GM19395 (cell line): ENCODE results near the gene KPNA3.
A peak's percentile ranks its signal among the peaks of the same experiment; 100 is the strongest.
"Not testable (repeated sequence)": the region's sequence is repeated elsewhere in the genome, so short reads cannot be mapped to it uniquely, and the experiment has no call there.

Experiments
- ATAC-seq: cut with Tn5 transposase; IDR thresholded peaks from one replicate; pipeline ENCODE4 v1.9.1; 2021; ENCODE audit warnings: mild to moderate bottlenecking, moderate library complexity; ENCODE audit not compliant: unreplicated experiment

Gene KPNA3, protein sequence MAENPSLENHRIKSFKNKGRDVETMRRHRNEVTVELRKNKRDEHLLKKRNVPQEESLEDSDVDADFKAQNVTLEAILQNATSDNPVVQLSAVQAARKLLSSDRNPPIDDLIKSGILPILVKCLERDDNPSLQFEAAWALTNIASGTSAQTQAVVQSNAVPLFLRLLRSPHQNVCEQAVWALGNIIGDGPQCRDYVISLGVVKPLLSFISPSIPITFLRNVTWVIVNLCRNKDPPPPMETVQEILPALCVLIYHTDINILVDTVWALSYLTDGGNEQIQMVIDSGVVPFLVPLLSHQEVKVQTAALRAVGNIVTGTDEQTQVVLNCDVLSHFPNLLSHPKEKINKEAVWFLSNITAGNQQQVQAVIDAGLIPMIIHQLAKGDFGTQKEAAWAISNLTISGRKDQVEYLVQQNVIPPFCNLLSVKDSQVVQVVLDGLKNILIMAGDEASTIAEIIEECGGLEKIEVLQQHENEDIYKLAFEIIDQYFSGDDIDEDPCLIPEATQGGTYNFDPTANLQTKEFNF

DNA sequence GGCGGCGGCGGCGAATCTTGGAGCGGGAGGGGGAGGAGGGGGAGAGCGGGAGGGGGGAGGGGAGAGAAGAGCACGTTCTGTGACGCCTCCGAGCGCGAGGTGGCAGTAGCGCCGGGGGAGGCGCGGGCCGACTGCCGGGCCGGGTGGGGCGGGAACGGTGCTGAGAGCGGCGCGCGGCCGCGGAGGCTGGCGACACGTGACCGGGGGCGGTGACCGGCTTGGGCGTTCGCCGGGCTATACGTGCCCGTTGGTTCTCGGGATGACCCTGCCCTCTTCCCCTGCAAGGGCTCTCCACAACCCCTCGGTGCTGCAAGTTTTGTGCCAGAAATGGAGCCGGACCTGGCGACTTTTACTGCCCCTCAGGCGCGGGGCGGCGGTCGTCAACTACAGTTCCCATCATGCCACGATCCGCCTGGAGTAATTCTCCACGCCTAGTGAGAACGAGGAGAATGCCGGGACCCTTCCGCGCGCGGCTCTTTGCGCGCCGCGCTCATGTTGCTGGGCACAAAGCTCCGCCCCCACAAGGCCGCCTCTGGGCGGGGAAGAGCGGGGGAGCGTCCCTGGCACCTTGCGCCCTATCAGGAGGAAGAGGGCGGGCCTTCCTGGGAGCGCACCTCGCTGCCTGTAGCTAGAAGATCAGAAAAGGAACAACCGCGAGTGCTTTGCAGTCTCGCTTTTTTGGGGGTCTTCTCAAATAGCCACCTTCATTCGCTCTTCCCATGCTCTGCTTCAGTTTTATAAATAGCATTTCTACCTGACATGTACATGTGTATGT lies at the start of gene KPNA3:
KPNA3 (minus strand) TSS at position 133 of the 775 bp plus-strand sequence. CDS start 176 bp downstream, outside the sequence.
- ATAC-seq, result peak; percentile 90

DNA sequence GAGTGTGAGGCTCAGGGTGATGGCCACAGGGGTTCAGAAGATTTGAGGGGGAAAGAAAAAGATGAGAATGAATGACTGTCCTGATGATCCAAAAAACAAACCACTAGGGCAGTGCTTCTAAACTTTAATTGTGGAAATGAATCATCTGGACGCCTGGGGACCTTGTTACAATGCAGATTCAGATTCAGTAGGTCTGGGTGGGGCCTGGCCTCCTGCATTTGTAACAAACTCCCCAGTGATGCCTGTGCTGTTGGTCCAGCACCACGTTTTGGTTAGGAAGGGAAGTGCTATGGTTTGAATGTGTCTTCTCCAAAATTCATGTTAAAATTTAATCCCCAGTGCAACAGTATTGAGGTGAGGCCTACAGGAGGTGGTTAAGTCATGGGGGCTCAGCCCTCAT lies 49.5 kb upstream of the KPNA3 start:
- ATAC-seq, result no peak

DNA sequence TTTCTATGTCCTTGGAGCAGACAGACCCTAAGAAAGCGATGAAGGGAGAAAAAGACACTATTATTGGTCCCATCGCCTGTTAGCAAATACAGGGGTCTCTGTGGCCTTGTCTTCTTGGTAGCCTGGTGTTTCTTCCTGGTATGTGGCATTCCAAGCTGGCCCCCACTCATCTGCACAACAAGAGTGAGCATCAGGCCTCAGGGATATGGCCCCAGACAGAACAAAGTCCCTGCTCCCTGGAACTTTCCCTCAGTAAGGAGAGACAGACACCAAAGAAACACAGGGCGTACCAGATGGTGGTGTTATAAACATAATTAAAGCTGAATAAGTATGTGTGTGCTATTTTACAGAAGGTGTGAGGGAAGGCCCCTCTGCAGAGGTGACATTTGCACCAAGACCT lies 48.2 kb upstream of the KPNA3 start:
- no peak for ATAC-seq

DNA sequence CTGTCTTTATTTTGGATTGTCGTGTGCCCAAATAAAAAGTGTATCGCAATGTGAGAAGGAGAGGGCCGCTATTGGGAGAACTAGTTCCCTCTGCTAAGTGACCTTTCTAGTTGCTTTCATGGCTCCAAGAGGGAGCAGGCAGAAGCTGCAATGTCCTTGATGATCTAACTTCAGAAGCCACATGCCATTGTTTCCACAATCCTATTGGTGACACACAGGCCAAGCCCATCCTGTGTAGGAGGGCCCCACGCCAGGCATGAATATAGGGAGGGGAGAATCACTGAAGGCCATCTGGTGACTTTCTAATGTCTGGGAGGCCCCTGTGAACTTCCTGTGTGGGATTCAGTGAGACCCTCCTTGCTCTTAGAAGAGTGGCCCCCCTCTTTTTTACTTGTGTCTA lies 47.8 kb upstream of the KPNA3 start:
- no peak for ATAC-seq

DNA sequence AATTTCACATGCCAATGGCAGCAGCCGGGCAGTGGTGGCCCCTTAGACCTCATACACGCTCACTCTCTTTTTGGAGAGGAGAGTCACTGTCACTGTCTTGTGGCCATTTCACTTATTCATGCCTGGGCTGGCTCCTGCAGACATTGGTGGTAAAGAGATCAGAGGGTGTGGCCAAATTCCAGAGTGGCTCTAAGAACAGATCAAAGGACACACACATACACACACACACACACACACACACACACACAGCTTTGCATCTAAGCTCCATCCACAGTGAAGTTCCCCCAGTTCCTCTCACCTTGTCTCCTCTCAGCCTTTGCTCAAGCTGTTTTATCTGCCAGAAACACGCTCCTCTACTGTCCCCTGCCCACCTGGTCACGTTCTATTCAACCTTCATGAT lies 46.5 kb upstream of the KPNA3 start:
- no peak for ATAC-seq

DNA sequence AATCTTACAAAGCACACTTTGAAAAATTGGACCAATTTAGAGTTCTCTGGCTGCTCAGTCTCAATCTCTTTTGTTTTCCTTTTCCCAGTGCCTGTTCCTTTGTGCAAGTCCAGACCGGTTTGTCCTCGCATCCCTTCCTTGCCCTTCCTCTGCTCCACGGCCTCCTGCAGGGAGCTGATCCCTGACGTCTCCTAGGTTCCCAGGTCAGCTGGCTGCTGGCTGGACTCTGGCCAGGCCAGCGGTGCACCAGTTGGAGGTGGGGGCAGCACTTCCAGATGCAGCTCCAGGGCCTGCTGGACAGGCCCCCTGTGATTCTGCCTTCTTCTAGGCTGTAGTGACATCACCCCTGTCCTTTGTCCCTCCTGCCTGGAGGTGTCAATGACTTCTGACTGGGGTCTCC lies 44.0 kb upstream of the KPNA3 start:
- ATAC-seq, result no peak

DNA sequence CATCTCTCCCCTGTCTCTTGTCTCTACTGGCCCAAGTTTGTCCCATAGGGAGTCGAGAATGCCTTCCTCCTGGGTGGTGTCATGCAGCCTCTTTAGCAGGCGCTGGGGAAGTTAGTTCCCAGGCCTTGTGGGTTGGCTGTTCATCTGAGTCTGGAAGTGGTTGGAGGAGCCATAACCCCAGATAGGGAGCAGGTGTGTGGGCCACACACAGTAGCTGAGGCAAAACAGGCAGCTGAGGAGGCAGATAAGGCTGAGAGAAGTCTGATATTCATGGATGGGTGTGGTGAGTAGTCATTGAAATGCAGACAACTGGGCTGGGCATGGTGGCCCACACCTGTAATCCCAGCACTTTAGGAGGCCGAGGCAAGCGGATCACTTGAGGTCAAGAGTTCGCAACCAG lies 40.9 kb upstream of the KPNA3 start:
- ATAC-seq, result no peak

DNA sequence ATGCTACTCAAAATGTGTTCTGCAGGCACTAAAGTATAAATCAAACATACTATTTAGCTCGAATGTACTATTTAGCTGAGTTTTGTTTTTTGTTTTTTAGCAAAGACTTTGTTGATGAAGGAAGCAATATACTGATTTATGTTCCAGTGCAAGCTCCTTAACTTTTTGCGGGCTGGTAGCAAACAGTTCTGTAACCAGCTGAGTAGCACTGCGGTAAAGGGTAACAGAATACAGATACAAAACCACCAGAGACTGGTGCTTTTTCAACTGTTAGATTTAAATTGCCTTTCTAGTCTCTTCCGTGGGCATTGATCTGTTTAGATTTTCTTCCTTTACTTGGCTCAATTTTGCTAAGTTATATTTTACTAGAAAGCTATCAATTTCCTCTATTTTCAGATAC lies 39.0 kb upstream of the KPNA3 start:
- ATAC-seq, result no peak

DNA sequence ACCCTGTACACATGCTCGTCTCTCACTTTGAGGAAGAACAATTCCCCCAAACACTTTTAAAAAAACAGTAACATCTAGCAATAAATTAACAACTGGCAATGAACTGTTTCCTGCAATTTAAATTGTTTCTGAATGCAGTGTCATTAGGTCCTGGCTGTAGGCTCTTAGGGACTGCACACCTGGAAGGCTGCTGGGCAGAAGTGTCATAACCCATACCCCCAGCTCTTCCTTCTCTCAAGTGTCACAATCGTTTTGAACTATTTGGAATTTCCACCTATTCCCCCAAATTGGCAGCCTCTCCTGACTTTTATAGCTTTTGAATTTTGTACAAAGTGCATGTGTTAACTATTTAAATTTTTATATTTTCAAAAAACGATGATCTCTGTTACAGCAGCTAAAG lies 38.2 kb upstream of the KPNA3 start:
- ATAC-seq, result no peak

DNA sequence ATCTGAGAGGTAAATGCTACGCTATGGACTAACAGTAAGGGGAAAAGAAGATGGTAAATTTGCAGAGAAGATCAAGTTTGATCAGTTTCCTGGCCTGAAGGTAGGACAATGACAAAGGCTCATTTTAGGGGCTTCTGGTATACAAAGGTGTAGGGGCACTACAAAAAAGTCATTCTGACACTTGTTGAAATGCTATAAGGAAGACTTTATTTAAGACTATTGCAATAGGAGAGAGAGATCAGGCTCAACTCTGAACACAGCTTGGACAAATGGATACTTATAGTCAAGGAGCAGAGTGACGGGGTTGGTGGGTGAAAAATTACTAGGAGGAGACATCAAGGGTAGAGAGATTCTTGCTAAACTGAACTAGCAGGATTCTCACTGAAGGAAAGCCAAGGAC lies 37.2 kb upstream of the KPNA3 start:
- no peak for ATAC-seq

DNA sequence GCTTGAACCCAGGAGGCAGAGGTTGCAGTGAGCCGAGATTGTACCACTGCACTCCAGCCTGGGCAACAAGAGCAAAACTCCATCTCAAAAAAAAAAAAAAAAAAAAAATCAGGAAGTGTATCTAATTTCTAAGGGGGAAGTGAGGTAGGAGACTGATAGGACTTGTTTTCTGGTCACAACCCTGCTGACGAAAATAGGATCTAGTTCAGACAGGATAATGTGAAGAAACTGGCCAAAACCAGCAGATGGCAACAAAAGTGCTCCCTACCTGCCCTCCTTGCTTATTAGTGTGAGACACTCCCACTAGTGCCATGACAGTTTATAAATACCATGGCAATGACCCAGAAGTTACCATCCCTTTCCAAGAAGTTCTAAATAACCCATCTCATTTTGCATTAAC lies 36.0 kb upstream of the KPNA3 start:
- ATAC-seq, result no peak

DNA sequence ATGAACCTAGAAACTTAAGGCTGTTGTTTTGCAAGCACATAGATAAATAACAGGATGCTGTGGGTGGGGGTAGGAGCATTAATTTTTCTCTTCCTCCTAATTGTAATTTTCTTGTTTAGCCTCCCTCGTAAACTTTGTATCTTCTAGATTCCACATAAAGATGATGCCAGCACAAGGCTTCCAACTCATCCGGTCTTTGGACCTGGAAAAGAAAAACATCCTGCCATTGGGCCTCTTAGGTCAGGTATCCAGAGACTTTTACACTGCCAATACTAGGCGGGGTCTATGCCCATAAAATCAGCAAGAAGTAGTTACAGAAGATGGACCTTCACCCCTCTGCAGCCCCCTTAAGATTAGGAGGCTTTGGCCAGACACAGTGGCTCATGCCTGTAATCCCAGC lies 35.4 kb upstream of the KPNA3 start:
- ATAC-seq, result no peak

DNA sequence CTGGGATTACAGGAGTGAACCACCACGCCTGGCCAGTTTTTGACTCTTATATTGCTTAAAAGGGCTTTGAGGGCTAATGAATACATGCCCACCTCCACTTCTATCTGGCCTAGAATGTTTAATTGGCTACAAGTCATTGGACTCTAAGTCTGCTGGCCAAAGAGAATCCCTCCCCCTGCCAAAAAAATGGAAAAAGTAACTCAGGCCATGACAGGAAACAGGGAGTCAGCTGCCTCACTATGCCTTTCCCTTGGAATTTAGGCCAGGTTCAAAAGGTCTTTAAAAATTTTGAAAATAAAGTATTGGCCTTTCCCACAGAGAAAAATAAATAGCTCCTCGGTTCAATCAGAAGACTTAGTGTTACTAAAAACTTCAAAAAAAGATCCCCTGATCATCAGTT lies 34.9 kb upstream of the KPNA3 start:
- no peak for ATAC-seq

DNA sequence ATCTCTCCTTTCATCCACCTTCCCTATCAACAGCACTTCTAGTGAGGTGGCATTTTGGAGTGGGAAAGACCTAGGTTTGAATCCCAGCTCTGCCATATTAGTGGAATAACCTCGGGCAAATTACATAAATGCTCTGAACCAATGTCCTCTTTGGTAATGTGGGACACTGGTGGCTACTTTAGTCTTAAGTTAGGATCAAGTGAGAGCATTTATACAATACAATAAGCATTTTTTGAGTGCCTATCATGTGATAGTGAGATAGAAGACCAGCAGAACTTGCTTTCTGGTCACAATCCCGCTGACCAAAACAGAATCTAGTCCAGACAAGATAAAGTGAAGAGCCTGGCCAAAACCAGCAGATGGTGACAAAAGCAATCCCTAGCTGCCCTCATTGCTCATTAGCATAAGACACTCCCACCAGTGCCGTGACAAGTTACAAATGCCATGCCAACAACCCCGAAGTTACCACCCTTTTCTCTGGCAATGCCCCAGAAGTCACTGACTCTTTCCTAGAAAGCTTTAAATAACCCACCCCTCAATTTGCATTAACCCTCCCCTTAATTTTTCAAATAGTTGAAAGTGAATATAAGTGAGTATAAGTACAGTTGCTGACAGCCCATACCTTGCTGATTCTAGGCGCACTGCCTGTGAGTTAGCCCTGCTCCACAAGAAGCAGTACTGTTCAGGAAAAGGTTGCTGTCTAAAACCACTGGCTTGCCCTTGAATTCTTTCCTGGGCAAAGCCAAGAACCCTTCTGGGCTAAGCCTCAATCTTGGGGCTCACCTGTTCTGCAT lies 28.9 kb upstream of the KPNA3 start:
- no peak for ATAC-seq

DNA sequence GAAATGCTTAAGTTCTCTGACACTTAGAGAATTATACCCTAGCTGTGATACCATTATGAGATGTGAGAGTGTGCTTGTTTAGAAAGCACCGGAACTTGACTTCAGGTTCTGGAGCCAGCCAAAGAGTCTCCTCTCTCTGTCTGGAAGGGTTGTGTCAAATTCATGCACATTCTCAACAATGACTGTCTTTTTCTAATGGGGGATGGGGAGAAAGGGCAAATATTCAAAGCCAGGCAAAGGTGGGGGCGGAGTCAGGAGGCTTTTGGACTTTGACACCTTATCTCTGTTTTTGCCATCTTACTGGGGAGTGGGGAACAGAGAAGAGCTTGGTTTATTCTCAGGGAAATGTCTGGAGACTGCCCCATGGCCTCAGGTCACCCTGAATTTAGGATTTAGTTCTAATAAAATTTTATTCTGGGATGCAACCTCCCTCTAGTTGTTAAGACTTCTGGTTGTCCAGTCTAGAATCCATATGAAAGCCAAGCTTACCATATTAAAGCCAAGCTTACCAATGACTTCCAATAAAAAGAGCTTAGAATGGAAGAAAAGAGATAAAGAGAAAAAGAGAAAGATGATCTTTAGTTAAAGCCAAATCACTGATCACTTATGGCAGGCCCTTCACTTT lies 28.2 kb upstream of the KPNA3 start:
- ATAC-seq, result no peak

DNA sequence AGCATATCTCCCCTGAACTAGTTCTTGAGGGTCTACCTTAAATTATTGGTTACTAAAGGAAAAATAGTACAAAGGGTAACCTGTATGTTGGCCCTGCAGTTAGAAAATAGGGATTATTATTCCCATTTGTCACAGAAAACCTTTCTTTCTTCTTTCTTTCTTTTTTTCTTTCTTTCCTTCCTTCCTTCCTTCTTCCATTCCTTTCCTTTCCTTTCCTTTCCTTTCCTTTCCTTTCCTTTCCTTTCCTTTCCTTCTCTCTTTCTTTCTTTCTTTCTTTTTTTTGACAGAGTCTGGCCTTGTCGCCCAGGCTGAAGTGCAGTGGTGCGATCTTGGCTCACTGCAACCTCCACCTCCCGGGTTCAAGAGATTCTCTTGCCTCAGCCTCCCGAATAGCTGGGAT lies 23.6 kb upstream of the KPNA3 start:
- ATAC-seq, result not testable (repeated sequence)

DNA sequence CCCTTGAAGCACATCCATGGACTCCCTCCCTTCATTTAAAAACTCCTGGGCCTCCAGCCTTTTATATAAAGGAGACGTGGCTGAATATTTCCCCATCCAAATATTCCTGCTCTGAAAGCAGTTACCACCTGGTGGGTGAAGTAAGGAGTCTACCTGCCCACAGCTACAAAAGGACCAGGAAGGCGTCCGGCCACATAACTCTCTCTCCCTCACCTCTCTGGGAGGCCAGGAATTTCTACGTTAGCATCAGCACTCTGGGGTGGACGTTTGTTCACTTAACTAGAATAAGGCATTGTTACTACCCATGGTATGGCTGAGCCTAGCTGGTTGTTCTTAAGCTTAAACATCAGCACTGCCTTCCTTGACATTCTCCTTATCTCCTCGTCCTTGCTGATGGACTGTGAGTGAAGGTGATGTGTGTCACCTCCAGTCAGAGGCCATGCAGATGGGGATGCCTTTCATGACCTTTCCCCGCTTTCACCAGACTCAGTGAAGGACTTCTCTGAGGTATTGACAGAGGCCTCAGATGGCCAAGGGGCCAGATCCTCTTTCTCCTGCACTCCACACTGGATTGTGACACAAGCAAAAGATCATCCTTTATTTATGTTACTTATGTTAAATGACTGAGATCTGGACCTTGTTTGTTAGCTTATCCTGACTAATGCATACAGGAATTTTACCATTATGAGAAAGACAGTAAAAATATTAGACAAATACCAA lies 22.2 kb upstream of the KPNA3 start:
- ATAC-seq, result no peak

DNA sequence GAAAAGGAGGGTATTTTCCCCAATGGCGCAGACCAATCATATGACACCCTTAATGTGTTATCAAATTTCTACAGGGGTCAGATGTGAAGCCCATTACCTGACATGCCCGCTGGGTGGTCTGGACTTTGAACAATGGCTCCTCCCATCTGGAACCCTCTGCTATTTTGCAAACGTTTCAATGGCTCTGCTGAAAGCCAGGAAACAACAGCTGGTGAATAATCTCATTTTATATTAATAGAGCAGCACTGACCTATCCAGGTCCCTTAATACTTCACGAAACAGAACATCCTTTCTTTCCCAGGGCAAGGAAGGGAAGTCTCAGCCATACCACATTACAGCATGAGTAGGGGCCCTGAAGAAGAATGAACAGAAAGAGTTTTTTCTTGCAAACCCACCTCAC lies 20.3 kb upstream of the KPNA3 start:
- no peak for ATAC-seq

DNA sequence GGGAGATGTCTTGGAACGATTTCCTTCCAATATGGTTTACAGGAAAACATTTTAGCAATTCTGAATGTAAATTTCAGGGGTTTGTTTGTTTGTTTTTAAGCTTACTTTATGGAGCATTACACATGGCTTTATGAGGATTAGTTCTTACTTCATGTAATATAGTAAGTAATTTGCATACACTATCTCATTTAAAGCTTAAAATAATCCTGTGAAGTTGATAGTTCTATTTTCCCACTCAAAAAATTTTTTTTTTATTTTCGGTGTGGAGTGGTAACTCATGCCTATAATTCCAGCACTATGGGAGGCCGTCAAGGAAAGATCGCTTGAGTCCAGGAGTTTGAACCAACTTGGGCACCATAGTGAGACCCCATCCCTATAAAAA lies 19.0 kb upstream of the KPNA3 start:
- no peak for ATAC-seq
